H9 (cell line): ENCODE data around the gene CATSPERB. TPM values are rescaled to one million over a fixed set of nuclear protein-coding genes. Genes with fewer than 3 reads are reported as not detected.

Experiments used
- DNase-seq: peaks from one replicate; pipeline ENCODE4 v3.0.0-alpha.2; 2017
- H2AFZ ChIP-seq: one replicate; pipeline ENCODE4 v1.6.1; 2013; ENCODE audit warnings: mild to moderate bottlenecking, low read length, control low read depth, moderate library complexity
- H2AK5ac ChIP-seq: 2 replicates; pipeline ENCODE4 v1.6.1; 2013; ENCODE audit warnings: low read length, control low read depth, mixed read lengths; ENCODE audit not compliant: insufficient read length
- H2BK120ac ChIP-seq: one replicate; pipeline ENCODE4 v1.6.1; 2013; ENCODE audit warnings: low read depth, mild to moderate bottlenecking, low read length, control low read depth, inconsistent platforms; ENCODE audit not compliant: poor library complexity, severe bottlenecking
- H2BK12ac ChIP-seq: 2 replicates; pipeline ENCODE4 v1.6.1; 2013; ENCODE audit warnings: low read length, control low read depth, mixed read lengths, low read depth; ENCODE audit not compliant: insufficient read length
- H2BK15ac ChIP-seq: 2 replicates; pipeline ENCODE4 v1.6.1; 2013; ENCODE audit warnings: low read depth, low read length, control low read depth
- H2BK20ac ChIP-seq: one replicate; pipeline ENCODE4 v1.6.1; 2013; ENCODE audit warnings: low read depth, mild to moderate bottlenecking, low read length, control low read depth, inconsistent platforms; ENCODE audit not compliant: poor library complexity, severe bottlenecking
- H2BK5ac ChIP-seq: 2 replicates; pipeline ENCODE4 v1.6.1; 2013; ENCODE audit warnings: low read length, control low read depth, mixed read lengths; ENCODE audit not compliant: insufficient read length
- H3K14ac ChIP-seq: 2 replicates; pipeline ENCODE4 v1.6.1; 2013; ENCODE audit warnings: low read length, control low read depth; ENCODE audit not compliant: insufficient read depth
- H3K18ac ChIP-seq: 2 replicates; pipeline ENCODE4 v1.6.1; 2013; ENCODE audit warnings: low read depth, mild to moderate bottlenecking, mixed read lengths, low read length, control low read depth; ENCODE audit not compliant: insufficient read length
- H3K23ac ChIP-seq: 2 replicates; pipeline ENCODE4 v1.6.1; 2013; ENCODE audit warnings: low read length, control low read depth, mixed read lengths, low read depth; ENCODE audit not compliant: insufficient read length
- H3K23me2 ChIP-seq: 2 replicates; pipeline ENCODE4 v1.6.1; 2013; ENCODE audit warnings: low read depth, mild to moderate bottlenecking, mixed read lengths, low read length, control low read depth; ENCODE audit not compliant: insufficient read length, poor library complexity, severe bottlenecking
- H3K27ac ChIP-seq: 2 replicates; pipeline ENCODE4 v1.5.1; 2013; ENCODE audit warnings: low read length, control low read depth, mixed read lengths, low read depth; ENCODE audit not compliant: insufficient read length
- H3K27me3 ChIP-seq: 2 replicates; pipeline ENCODE4 v1.6.1; 2013; ENCODE audit warnings: low read length, control low read depth, inconsistent platforms; ENCODE audit not compliant: insufficient read depth
- H3K4ac ChIP-seq: 2 replicates; pipeline ENCODE4 v1.6.1; 2013; ENCODE audit warnings: low read depth, mild to moderate bottlenecking, control low read depth, inconsistent platforms, low read length, moderate library complexity
- H3K4me1 ChIP-seq: 2 replicates; pipeline ENCODE4 v1.6.1; 2013; ENCODE audit warnings: low read length, control low read depth, inconsistent platforms; ENCODE audit not compliant: insufficient read depth
- H3K4me2 ChIP-seq: 2 replicates; pipeline ENCODE4 v1.6.1; 2013; ENCODE audit warnings: low read length, control low read depth, mixed read lengths; ENCODE audit not compliant: insufficient read length, insufficient read depth
- H3K56ac ChIP-seq: 2 replicates; pipeline ENCODE4 v1.6.1; 2013; ENCODE audit warnings: low read depth, mild to moderate bottlenecking, mixed read lengths, low read length, control low read depth; ENCODE audit not compliant: insufficient read length
- H3K79me1 ChIP-seq: 2 replicates; pipeline ENCODE4 v1.6.1; 2013; ENCODE audit warnings: low read depth, mild to moderate bottlenecking, moderate library complexity, low read length, control low read depth, inconsistent platforms; ENCODE audit not compliant: insufficient read depth, poor library complexity, severe bottlenecking
- H3K79me2 ChIP-seq: 2 replicates; pipeline ENCODE4 v1.6.1; 2013; ENCODE audit warnings: low read length, control low read depth, inconsistent platforms; ENCODE audit not compliant: insufficient read depth
- H3K9ac ChIP-seq: 2 replicates; pipeline ENCODE4 v1.6.1; 2013; ENCODE audit warnings: low read length, control low read depth, mixed read lengths; ENCODE audit not compliant: insufficient read length; ENCODE audit errors: extremely low read depth
- H3K9me3 ChIP-seq: one replicate; pipeline ENCODE4 v1.6.1; 2013; ENCODE audit warnings: low read depth, low read length, inconsistent platforms; ENCODE audit not compliant: control insufficient read depth
- H3T11ph ChIP-seq: one replicate; pipeline ENCODE4 v1.6.1; 2013; ENCODE audit warnings: mild to moderate bottlenecking, low read length, control low read depth, inconsistent platforms
- H4K20me1 ChIP-seq: one replicate; pipeline ENCODE4 v1.6.1; 2013; ENCODE audit not compliant: control insufficient read depth, insufficient read length, insufficient read depth
- H4K5ac ChIP-seq: 2 replicates; pipeline ENCODE4 v1.6.1; 2013; ENCODE audit warnings: low read depth, mild to moderate bottlenecking, mixed read lengths, low read length, control low read depth; ENCODE audit not compliant: insufficient read length
- H4K8ac ChIP-seq: replicated peaks from 2 replicates; pipeline ENCODE4 v1.6.1; 2013; ENCODE audit warnings: low read length, control low read depth, mixed read lengths, low read depth; ENCODE audit not compliant: insufficient read length
- H4K91ac ChIP-seq: 2 replicates; pipeline ENCODE4 v1.6.1; 2013; ENCODE audit warnings: low read depth, mild to moderate bottlenecking, moderate library complexity, mixed read lengths, low read length, control low read depth; ENCODE audit not compliant: insufficient read length
- H3K27ac Mint-ChIP-seq, 3 experiments: 2 replicates in 2 of 3; 3 replicates in 1 of 3; pipeline ENCODE4 v1.8.0; 2020 to 2021; ENCODE audit warnings: mixed read lengths in 3 of 3, mild to moderate bottlenecking in 1 of 3, moderate library complexity in 1 of 3
- H3K27me3 Mint-ChIP-seq: 2 replicates; pipeline ENCODE4 v1.8.0; 2021; ENCODE audit warnings: low read depth, mild to moderate bottlenecking, moderate library complexity, mixed read lengths
- H3K36me3 Mint-ChIP-seq, 3 experiments: 2 replicates in 2 of 3; 3 replicates in 1 of 3; pipeline ENCODE4 v1.8.0; 2020 to 2021; ENCODE audit warnings: low read depth in 3 of 3, mixed read lengths in 3 of 3; ENCODE audit not compliant: insufficient read depth in 1 of 3
- H3K4me1 Mint-ChIP-seq, 2 experiments: 2 replicates each; pipeline ENCODE4 v1.8.0; 2020; ENCODE audit warnings: mixed read lengths in 2 of 2
- H3K4me3 Mint-ChIP-seq, 2 experiments: 2 replicates in 1 of 2; 3 replicates in 1 of 2; pipeline ENCODE4 v1.8.0; 2020 to 2021; ENCODE audit warnings: mild to moderate bottlenecking in 2 of 2, mixed read lengths in 2 of 2, moderate library complexity in 1 of 2
- H3K9me3 Mint-ChIP-seq, 2 experiments: 2 replicates in 1 of 2; 3 replicates in 1 of 2; pipeline ENCODE4 v1.8.0; 2020; ENCODE audit warnings: mild to moderate bottlenecking in 2 of 2, mixed read lengths in 2 of 2, moderate library complexity in 1 of 2
- WGBS: extraction: QIAGEN DNeasy Blood & Tissue Kit; methylation state at CpG from one replicate; pipeline ENCODE4 v1.1.7; 2013; ENCODE audit warnings: missing lambda C conversion rate, low lambda C conversion rate, mixed read lengths; ENCODE audit not compliant: insufficient read length; ENCODE audit errors: extremely low coverage; 5-methylcytosine and 5-hydroxymethylcytosine counted together
- total RNA-seq: library from RNA; stranded (reverse); gene quantifications from 2 replicates; pipeline ENCODE4 v1.2.1, GENCODE V29; 2021
- TF ChIP-seq, protein P1 (sequence below): fragments of 200-600 bp; sonication (generic); conservative IDR thresholded peaks from 3 replicates; pipeline ENCODE4 v1.8.0; 2021; ENCODE audit warnings: antibody characterized with exemption, mild to moderate bottlenecking

Gene CATSPERB
- total RNA-seq, 1 experiment from 2014 or later = 0.48 TPM

DNA sequence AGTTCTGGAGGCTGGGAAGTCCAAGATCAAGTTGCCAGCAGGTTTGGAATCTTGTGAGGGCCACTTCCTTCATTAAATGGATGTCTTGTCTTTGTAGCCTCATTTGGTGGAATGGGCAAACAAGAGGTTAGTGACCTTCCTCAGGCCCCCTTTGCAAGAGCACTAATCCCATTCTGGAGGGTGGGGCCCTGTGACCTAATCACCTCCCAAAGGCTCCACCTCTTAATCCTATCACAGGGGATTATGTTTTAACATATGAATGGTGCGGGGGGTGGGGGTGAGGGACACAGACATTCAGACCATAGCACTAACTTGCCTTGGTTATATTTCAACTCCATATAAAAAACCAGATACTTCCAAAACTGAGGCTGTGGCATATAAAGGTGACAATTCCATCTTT, 161.9 kb downstream of the CATSPERB start:
- WGBS = no CpG with 5 or more reads among the region's 1 CpG
- peak; percentile 26 for DNase-seq
- Histone ChIP-seq H4K20me1 (no peaks in the 10 kb centered on the region), H3K27me3 (peaks cover 18% of the 10 kb centered on the region; the same call in 1 of the 2 replicates), H2BK20ac (no peak overlapping the region), H3K27ac (no peak overlapping the region), H2BK12ac (no peak overlapping the region), H3K9me3 (no peaks in the 10 kb centered on the region), H3K4me2 (no peak overlapping the region), H3K9ac (no peak overlapping the region), H4K5ac (no peak overlapping the region), H3K18ac (no peak overlapping the region), H3K23ac (no peak overlapping the region), H2BK5ac (no peak overlapping the region), H2AK5ac (no peak overlapping the region), H3K79me2 (no peaks in the 10 kb centered on the region), H3K4me1 (0 out of 2 replicates have a peak, but pooled peaks cover 3% of the 10 kb centered on the region), H2BK120ac (no peak overlapping the region), H2BK15ac (no peak overlapping the region), H4K8ac (no peak overlapping the region), H3K56ac (no peak overlapping the region), H3K23me2 (peaks cover 5% of the 10 kb centered on the region), H4K91ac (no peak overlapping the region), H3K14ac (no peak overlapping the region), H2AFZ (no peak overlapping the region), H3T11ph (no peak overlapping the region), H3K4ac (no peak overlapping the region), H3K79me1 (no peaks in the 10 kb centered on the region)
- H3K36me3 Mint-ChIP-seq = peaks cover 0 to 4% (median 0%) of the 10 kb centered on the region in 3 experiments; a peak in 1 of 7 replicates
- H3K9me3 Mint-ChIP-seq = peaks cover 14 to 20% of the 10 kb centered on the region in 2 experiments; a peak in 4 of 5 replicates
- H3K27me3 Mint-ChIP-seq = peaks cover 97% of the 10 kb centered on the region
- no peak overlapping the region for H3K27ac Mint-ChIP-seq
- TF ChIP-seq, protein P1, sequence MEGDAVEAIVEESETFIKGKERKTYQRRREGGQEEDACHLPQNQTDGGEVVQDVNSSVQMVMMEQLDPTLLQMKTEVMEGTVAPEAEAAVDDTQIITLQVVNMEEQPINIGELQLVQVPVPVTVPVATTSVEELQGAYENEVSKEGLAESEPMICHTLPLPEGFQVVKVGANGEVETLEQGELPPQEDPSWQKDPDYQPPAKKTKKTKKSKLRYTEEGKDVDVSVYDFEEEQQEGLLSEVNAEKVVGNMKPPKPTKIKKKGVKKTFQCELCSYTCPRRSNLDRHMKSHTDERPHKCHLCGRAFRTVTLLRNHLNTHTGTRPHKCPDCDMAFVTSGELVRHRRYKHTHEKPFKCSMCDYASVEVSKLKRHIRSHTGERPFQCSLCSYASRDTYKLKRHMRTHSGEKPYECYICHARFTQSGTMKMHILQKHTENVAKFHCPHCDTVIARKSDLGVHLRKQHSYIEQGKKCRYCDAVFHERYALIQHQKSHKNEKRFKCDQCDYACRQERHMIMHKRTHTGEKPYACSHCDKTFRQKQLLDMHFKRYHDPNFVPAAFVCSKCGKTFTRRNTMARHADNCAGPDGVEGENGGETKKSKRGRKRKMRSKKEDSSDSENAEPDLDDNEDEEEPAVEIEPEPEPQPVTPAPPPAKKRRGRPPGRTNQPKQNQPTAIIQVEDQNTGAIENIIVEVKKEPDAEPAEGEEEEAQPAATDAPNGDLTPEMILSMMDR = no peak
- H3K4me3 Mint-ChIP-seq = no peak overlapping the region; a peak in 1 of 5 replicates
- H3K4me1 Mint-ChIP-seq = peaks cover 13 to 15% of the 10 kb centered on the region in 2 experiments
